GM18517 (cell line): ENCODE results near the gene TPMT.
"Not testable (repeated sequence)": the region's sequence is repeated elsewhere in the genome, so short reads cannot be mapped to it uniquely, and the experiment has no call there.

Source experiments
- ATAC-seq: cut with Tn5 transposase; IDR thresholded peaks from one replicate; pipeline ENCODE4 v1.9.1; 2021; ENCODE audit warnings: mild to moderate bottlenecking, moderate library complexity; ENCODE audit not compliant: unreplicated experiment

Gene TPMT

DNA sequence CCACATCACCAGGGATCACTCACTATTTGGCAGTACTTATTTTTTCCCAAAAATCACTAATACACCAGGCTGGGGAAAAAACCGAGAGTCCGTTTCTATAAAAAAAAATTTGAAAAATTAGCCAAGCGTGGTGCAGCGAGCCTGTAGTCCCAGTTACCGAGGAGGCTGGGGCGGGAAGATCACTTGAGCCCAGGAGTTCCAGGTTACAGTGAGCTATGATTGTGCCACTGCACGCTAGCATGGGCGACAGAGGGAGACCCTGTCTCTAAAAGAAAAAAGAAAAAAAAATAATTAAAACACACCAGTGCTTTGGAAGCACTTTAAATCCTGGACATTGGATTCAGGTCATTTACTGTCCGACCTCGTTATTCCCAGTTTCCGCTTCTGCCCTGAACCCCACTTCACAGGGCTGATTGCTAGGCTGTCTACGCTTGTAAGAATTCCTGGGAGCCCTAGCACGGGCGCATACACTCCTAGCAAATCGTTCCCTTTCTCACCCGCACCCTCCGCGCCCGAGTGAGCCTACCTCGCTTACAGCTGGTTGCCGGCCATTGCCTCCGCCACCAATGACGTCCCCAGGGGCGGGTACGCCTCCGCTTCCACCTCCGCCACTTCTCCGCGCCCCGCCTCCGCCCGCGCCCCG lies at the start of gene TPMT:
TSS of gene TPMT (minus strand) at position 571 of the 643 bp plus-strand sequence. CDS start 5,950 bp downstream, outside the sequence.
- ATAC-seq = peak; percentile 33

GRCh38 chr6:18203786-18204185 lies 48.9 kb upstream of the TPMT start:
- ATAC-seq = no peak

- ATAC-seq = no peak
These were observed 37.1 kb upstream of the TPMT start for GRCh38 chr6:18192026-18192425.

DNA sequence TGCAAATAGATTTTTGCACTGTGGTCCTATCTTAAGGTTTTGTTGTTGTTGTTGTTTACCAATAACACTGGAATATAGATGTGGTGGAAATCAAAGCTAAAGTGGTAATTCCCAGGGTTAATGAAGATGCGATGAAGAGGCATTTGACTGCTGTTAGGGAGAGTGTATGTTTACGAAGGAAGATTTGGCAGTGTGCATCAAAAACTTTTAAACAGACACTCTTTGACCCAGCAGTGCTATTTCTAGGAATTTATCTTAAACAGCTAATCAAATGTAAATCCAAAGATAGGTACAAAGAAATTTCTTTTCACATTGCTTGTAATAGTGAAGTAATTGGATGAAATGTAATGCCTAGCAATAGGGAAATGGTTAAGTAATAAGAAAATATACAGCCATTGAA lies 34.3 kb upstream of the TPMT start:
- no peak for ATAC-seq

GRCh38 chr6:18187701-18188100 lies 32.8 kb upstream of the TPMT start:
- no peak for ATAC-seq

DNA sequence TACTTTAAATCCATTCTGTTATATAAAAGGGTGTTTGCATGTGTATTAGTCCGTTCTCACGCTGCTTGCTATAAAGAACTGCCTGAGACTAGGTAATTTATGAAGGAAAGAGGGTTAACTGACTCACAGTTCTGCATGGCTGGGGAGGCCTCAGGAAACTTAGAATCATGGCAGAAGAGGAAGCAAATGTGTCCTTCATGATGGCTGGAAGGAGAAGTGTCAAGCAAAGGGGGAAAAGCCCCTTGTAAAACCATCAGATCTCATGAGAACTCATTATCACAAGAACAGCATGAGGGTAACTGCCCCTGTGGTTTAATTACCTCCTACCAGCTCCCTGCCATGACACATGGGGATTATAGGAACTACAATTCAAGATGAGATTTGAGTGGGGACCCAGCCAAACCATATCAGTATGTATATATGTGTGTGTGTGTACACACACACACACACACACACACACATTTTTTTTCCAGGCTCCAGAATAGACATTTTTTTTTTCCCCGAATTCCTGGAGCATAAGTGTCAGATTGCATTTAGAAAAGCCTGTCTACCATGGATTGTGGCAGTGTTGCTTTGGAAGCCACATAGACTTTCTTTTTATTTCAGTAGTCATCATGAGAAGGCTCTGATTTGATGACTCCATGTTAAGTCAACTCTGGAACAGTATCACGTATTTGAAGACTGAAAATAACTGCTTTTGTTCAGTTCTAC lies 31.8 kb upstream of the TPMT start:
- no peak for ATAC-seq

DNA sequence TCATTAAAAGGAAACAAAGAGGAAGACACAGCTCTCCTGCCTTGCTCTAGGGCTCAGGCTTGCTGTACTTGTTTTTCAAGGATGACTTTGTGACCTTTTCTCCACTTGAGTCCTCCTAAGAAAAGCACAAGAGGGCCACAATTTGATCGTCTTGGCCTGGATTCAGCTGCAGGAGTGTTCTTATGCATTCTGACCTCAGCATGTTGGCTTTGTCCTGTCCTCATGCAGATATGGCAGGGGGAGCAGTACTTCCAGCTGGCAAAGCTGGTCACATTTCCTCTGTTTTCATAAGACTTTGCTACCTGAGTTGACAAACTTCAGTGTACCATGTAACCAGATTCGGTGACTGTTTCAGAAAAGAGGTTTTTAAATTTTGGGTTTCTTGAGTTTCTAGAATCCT lies 31.2 kb upstream of the TPMT start:
- ATAC-seq = no peak

- no peak for ATAC-seq
These were observed 30.7 kb upstream of the TPMT start for GRCh38 chr6:18185624-18186023.

DNA sequence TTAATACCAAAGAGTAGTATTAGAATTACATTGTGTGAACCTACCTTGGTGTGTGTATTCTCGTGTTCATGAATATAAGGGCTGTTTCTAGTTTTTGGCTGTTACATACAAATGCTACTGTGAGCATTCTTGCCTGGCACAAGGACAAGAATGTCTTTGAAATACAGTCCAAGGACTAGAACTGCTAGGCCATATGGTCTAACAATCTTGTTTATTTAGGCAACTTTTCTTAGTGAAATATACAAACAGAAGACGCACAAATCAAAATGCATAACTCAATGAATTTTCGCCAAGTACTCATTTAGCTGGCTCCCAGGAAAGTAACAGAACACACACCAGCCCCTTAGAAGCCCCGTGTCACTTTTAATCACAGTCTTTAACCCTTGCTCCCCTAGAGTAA lies 28.9 kb upstream of the TPMT start:
- ATAC-seq = no peak

DNA sequence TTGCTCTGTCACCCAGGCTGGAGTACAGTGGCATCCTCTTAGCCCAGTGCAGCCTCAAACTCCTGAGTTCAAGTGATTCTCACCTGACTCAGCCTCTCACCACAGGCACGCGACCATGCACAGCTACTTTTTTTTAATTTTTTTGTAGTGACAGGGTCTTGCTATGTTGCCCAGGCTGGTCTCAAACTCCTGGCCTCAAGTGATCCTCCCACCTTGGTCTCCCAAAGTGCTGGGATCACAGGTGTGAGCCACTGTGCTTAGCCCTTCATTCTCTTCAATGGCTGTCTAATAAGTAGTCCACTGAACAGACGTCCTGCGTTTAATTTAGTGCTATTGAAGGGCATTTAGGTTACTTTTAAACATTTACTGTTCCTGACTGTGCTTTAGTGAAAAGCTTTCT lies 27.7 kb upstream of the TPMT start:
- ATAC-seq = no peak

DNA sequence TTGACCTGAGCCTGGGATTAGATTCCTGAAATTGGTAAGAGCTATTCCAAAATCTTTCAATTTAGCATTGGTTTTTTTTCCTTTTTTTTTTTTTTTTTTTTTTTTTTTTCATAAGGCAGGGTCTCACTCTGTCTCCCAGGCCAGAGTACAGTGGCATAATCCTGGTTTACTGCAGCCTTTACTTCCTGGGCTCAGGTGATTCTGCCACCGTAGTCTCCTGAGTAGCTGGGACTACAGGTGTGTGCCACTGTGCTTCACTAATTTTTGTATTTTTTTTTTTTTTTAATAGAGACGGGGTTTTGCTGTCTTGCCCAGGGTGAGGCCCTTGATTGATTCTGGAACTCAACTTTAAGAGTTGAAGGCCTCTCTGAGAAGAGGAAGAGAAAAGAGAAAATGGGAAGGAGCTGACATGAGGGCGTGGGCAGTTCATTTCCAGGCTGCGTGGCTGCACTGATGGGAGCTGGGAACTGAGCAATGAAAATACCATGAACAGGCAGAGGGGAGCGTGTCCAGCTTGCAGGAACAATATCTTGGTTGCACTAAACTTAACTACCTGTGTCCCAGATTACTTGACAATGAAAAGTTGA lies 25.0 kb upstream of the TPMT start:
- no peak for ATAC-seq

DNA sequence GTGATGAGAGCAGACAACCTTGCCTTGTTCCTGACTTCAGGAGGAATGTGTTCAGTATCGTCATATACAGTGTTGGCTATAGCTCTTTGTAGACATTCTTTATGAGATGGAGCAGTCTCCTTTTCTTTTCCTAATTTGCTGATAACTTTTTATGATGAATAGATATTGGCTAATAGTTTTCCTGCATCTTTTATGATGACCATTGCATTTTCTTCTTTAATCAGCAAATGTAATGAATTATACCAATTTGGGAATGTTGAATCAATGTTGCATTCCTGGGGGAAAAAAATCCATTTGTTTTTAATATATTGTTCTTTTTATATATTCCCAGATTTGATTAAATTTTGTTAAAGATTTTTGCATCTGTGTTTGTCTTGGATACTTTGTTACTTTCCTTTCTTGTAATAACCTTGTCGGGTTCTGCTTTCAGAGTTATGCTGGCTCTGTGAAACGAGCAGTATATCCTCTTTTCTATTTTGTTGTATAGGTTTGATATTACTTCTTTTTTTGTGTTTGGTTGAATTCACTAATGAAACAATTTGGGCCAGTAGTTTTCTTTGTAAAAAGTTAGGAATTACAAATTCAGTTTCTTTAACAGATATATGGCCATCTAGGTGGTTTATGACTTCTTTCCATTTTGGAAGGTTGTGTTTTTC lies 24.2 kb upstream of the TPMT start:
- no peak for ATAC-seq

GRCh38 chr6:18177286-18177965 lies 22.5 kb upstream of the TPMT start:
- ATAC-seq = no peak

DNA sequence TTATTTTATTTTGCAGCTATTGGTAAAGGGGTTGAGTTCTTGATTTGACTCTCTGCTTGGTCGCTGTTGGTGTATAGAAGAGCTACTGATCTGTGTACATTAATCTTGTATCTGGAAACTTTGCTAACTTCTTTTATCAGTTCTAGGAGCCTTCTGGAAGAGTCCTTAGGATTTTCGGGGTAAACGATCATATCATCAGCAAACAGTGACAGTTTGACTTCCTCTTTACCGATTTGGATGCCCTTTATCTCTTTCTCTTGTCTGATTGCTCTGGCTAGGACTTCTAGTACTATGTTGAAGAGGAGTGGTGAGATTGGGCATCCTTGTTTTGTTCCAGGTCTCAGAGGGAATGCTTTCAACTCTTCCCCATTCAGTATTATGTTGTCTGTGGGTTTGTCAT lies 21.3 kb upstream of the TPMT start:
- ATAC-seq = not testable (repeated sequence)

DNA sequence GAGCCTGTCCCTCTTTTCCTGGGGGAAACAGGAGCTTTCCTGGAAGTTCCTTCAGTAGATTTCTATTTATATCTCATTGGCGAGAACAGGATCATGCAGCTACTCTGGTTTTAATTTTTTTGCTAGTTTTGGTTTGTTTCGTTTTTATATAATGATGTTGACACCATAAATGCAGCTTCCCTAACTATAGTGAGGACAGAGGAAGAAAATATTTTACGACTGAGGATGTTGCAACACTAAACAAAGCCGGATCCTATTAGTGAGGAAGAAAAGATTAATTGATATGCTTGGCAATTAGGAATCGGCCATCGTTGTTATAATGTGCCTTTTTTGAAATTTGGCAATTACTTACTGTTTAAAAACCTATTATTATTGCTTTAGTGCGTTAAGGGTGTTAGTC lies 17.0 kb upstream of the TPMT start:
- no peak for ATAC-seq

- no peak for ATAC-seq
These were observed 13.4 kb upstream of the TPMT start for GRCh38 chr6:18168264-18168663.

GRCh38 chr6:18166312-18167036 lies 11.6 kb upstream of the TPMT start:
- no peak for ATAC-seq

DNA sequence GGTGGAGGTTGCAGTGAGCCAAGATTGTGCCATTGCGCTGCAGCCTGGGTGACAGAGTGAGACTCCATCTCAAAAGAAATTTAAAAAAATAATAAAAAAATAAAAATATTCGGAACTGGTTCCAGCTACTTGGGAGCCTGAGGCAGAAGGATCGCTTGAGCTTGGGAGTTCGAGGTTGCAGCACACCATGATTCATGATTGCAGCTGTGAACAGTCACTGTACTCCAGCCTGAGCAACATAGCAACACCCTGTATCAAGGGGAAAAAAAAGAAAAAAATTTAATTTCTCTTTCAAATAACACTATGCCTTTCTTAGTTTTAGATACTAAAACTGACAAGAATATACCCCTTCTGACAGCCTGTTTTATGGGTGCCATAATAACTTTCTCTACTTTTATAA lies 10.9 kb upstream of the TPMT start:
- ATAC-seq = no peak

DNA sequence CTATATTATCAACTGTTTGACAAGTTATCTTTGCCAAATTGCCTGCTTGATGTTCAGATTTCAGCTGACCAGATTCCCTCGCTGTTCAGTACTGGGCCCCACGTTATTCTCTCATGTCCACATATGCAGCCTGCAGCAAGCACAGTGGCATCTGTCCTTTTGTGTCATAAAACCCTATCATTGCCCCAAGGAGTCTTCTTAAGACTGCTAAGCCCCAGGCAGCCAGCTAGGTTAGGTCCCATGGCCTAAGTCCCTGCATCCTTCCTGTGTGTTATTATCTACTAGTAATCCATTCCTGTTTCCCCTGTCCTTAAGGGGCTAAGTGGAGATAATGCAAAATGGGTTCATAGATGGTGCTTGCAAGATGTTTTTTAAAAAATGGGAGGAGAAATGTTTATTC lies 7.5 kb upstream of the TPMT start:
- no peak for ATAC-seq

DNA sequence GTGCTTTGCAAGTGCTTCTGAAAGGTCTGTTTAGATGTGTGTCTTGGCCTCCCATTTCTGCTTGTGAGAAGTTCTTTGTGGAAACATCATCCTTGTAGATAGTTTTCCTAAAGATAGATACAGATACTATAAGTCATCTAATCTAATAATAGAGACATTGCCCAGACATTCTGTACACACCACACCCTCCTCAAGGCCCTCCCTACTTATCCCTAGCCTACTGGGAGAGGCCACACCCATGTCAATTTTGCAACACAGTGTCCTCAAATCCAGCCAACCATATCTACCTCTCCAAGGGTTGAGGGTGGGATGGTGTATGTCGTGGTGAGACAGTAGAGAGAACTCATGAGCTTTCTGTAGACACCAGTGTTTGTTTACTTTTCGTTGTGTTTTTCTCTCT lies 6.6 kb upstream of the TPMT start:
- no peak for ATAC-seq

DNA sequence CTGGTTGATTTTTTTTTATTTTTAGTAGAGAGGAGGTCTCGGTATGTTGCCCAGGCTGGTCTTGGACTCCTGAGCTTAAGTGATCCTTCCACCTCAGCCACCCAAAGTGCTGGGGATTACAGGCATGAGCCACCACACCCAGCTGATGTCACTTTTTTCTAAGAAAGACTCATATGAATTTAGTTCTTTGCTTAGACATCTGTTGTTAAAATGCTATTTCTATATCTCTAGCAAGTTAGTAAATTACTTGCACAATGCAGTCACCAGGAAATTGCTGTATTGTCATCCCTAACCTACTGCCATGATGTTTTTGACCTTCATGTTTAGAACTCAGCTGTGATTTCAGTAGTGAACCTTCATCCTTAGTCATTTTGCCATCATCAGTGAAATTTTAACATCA lies 6.0 kb upstream of the TPMT start:
- no peak for ATAC-seq
